Fibroblast of lung (primary cell): ENCODE results near the gene MAPT. TPM values are rescaled to one million over a fixed set of nuclear protein-coding genes. Genes with fewer than 3 reads are reported as not detected.
"Not testable (repeated sequence)": the region's sequence is repeated elsewhere in the genome, so short reads cannot be mapped to it uniquely, and the experiment has no call there.

Experiments used
- DNase-seq, 2 donors: peaks; one replicate each; pipeline versions ENCODE4 v3.0.0 to v3.0.0-alpha.2; 2010; ENCODE audit warnings: low read depth in 2 of 2
- H2AFZ ChIP-seq: 2 replicates; pipeline ENCODE4 v1.5.1; 2012; ENCODE audit warnings: low read length, control low read depth, inconsistent platforms
- H3K27ac ChIP-seq: 2 replicates; pipeline ENCODE4 v1.5.1; 2011; ENCODE audit warnings: low read length, control low read depth; ENCODE audit not compliant: insufficient read depth
- H3K27me3 ChIP-seq: 2 replicates; pipeline ENCODE4 v1.5.1; 2011; ENCODE audit warnings: mild to moderate bottlenecking, low read length; ENCODE audit not compliant: control insufficient read depth, insufficient read depth
- H3K36me3 ChIP-seq: 2 replicates; pipeline ENCODE4 v1.5.1; 2011; ENCODE audit warnings: low read length; ENCODE audit not compliant: control insufficient read depth, insufficient read depth
- H3K4me1 ChIP-seq: 2 replicates; pipeline ENCODE4 v1.5.1; 2011; ENCODE audit warnings: low read length; ENCODE audit not compliant: control insufficient read depth, insufficient read depth; ENCODE audit errors: extremely low read depth
- H3K4me2 ChIP-seq: 2 replicates; pipeline ENCODE4 v1.5.1; 2011; ENCODE audit warnings: low read length, control low read depth; ENCODE audit not compliant: insufficient read depth; ENCODE audit errors: extremely low read depth
- H3K4me3 ChIP-seq, 4 experiments: fragments of 200-600 bp in 1 of 4; sonication (generic) in 1 of 4; replicated peaks in 1 of 4; 2 replicates each; pipeline ENCODE4 v1.5.1; 2011 to 2016; ENCODE audit warnings: low read length in 4 of 4, low read depth in 3 of 4, mild to moderate bottlenecking in 3 of 4, control low read depth in 2 of 4, inconsistent platforms in 1 of 4, mixed read lengths in 1 of 4; ENCODE audit not compliant: insufficient read depth in 1 of 4; ENCODE audit errors: control extremely low read depth in 1 of 4
- H3K79me2 ChIP-seq: 2 replicates; pipeline ENCODE4 v1.5.1; 2012; ENCODE audit warnings: mild to moderate bottlenecking, low read length, inconsistent platforms; ENCODE audit not compliant: control insufficient read depth, insufficient read depth
- H3K9ac ChIP-seq: 2 replicates; pipeline ENCODE4 v1.5.1; 2011; ENCODE audit warnings: mild to moderate bottlenecking, low read length, control low read depth; ENCODE audit not compliant: insufficient read depth
- H3K9me3 ChIP-seq: 2 replicates; pipeline ENCODE4 v1.5.1; 2012; ENCODE audit warnings: low read depth, low read length; ENCODE audit not compliant: control insufficient read depth, insufficient read depth
- H4K20me1 ChIP-seq: 2 replicates; pipeline ENCODE4 v1.5.1; 2011; ENCODE audit warnings: low read length; ENCODE audit not compliant: control insufficient read depth, insufficient read depth; ENCODE audit errors: extremely low read depth
- EZH2 ChIP-seq: IDR thresholded peaks from 2 replicates; pipeline ENCODE4 v1.5.1; 2012; ENCODE audit warnings: low read length, control low read depth, mild to moderate bottlenecking; ENCODE audit errors: missing control alignments
- polyA plus RNA-seq, 2 donors: library from polyadenylated mRNA; depleted of rRNA in 1 of 2; stranded (reverse) in 1 of 2; unstranded in 1 of 2; fragments of >200 nt; gene quantifications; 2 replicates each; pipeline ENCODE4 v1.2.1, GENCODE V29; 2011 to 2012; ENCODE audit warnings: missing spikeins in 1 of 2
- total RNA-seq: library from RNA; depleted of rRNA; stranded (reverse); fragments of >200 nt; gene quantifications from 2 replicates; pipeline ENCODE4 v1.2.1, GENCODE V29; 2014
- TF ChIP-seq, protein P1 (sequence below), 2 donors: IDR thresholded peaks in 1 of 2; conservative IDR thresholded peaks in 1 of 2; 1 replicate in 1 of 2; 2 replicates in 1 of 2; pipeline ENCODE4 v1.5.1; 2011 to 2012; ENCODE audit warnings: low read length in 2 of 2, control low read depth in 1 of 2, inconsistent platforms in 1 of 2, low read depth in 1 of 2, mild to moderate bottlenecking in 1 of 2

Gene MAPT
- total and polyA plus RNA-seq, 2 donors (not counting 1 experiment from before 2014, with no cell fraction given): 0.09 to 0.50 TPM

DNA sequence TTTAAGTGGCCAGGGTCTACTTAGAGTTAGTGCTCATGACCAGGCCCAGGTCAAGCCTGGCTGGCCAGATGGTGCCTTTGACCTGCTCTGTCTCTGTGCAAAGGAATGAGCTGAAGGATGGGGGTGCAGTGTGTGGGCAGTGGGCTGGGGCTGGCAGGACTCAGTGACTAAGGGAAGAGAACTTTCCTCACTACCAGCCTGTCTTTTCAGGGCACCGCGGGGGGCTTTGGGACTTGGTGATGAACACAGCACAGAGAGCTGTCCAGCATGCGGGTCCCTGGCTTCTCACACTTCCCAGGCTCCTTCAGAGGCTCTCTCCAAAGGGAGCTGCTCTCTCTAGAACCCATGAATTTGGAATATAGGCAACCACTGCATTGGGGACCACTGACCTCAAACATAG lies 61.7 kb downstream of the MAPT start:
- DNase-seq: no peak
- Histone ChIP-seq H3K27me3 (peaks cover 5% of the 10 kb centered on the region), H3K79me2 (no peaks in the 10 kb centered on the region), H3K9ac (no peak overlapping the region), H3K27ac (no peak overlapping the region), H3K4me2 (no peak overlapping the region), H3K4me1 (no peaks in the 10 kb centered on the region), H4K20me1 (no peaks in the 10 kb centered on the region), H3K9me3 (no peaks in the 10 kb centered on the region), H3K4me3 (no peak overlapping the region), H2AFZ (no peak overlapping the region), H3K36me3 (no peaks in the 10 kb centered on the region)
- TF ChIP-seq, protein P1, sequence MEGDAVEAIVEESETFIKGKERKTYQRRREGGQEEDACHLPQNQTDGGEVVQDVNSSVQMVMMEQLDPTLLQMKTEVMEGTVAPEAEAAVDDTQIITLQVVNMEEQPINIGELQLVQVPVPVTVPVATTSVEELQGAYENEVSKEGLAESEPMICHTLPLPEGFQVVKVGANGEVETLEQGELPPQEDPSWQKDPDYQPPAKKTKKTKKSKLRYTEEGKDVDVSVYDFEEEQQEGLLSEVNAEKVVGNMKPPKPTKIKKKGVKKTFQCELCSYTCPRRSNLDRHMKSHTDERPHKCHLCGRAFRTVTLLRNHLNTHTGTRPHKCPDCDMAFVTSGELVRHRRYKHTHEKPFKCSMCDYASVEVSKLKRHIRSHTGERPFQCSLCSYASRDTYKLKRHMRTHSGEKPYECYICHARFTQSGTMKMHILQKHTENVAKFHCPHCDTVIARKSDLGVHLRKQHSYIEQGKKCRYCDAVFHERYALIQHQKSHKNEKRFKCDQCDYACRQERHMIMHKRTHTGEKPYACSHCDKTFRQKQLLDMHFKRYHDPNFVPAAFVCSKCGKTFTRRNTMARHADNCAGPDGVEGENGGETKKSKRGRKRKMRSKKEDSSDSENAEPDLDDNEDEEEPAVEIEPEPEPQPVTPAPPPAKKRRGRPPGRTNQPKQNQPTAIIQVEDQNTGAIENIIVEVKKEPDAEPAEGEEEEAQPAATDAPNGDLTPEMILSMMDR (conservative IDR thresholded peaks at IDR 0.05 in 1 of 2, IDR thresholded peaks at IDR 0.05 in 1 of 2; ENCODE audit: low read depth in 1 of 2, low read length in 2 of 2): no peak
- no peak for TF ChIP-seq EZH2

DNA sequence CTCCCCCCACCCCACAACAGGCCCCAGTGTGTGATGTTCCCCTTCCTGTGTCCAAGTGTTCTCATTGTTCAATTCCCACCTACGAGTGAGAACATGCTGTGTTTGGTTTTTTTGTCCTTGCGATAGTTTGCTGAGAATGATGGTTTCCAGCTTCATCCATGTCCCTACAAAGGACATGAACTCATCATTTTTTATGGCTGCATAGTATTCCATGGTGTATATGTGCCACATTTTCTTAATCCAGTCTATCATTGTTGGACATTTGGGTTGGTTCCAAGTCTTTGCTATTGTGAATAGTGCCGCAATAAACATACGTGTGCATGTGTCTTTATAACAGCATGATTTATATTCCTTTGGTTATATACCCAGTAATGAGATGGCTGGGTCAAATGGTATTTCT lies 62.4 kb downstream of the MAPT start:
- H3K27ac ChIP-seq, H3K4me2 ChIP-seq, H3K4me3 ChIP-seq, H3K36me3 ChIP-seq, DNase-seq, H4K20me1 ChIP-seq, H3K9me3 ChIP-seq, H2AFZ ChIP-seq, H3K27me3 ChIP-seq, H3K4me1 ChIP-seq, H3K79me2 ChIP-seq, H3K9ac ChIP-seq: not testable (repeated sequence)

DNA sequence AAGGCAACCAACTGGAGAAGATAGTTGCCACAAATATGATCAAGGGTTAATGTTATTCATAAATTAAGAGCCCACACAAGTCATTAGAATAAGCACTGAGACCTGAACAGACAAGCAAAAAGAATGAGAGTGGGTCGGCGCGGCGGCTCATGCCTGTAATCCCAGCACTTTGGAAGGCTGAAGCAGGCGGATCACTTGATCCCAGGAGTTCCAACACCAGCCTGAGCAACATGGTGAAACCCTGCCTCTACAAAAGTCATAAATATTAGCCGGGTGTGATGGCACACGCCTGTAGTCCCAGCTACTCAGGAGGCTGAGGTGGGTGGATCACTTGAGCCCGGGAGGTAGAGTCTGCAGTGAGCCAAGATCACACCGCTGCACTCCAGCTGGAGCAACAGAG lies 64.0 kb downstream of the MAPT start:
- H3K9me3 ChIP-seq: no peaks in the 10 kb centered on the region
- no peaks in the 10 kb centered on the region for H3K27me3 ChIP-seq
- no peak overlapping the region for H2AFZ ChIP-seq
- no peak overlapping the region for H3K27ac ChIP-seq
- no peak overlapping the region for H3K4me2 ChIP-seq
- H3K4me3 ChIP-seq: no peak overlapping the region
- H3K79me2 ChIP-seq: no peaks in the 10 kb centered on the region
- no peaks in the 10 kb centered on the region for H3K36me3 ChIP-seq
- DNase-seq: no peak
- H4K20me1 ChIP-seq: no peaks in the 10 kb centered on the region
- H3K9ac ChIP-seq: no peak overlapping the region
- H3K4me1 ChIP-seq: no peaks in the 10 kb centered on the region
- TF ChIP-seq, protein P1 (conservative IDR thresholded peaks at IDR 0.05 in 1 of 2, IDR thresholded peaks at IDR 0.05 in 1 of 2; ENCODE audit: low read depth in 1 of 2, low read length in 2 of 2): no peak
- no peak for TF ChIP-seq EZH2
